HG03039 (cell line): ENCODE measurements around the gene WDCP.
"Not testable (repeated sequence)": the region's sequence is repeated elsewhere in the genome, so short reads cannot be mapped to it uniquely, and the experiment has no call there.

Source experiments
- ATAC-seq: cut with Tn5 transposase; IDR thresholded peaks from one replicate; pipeline ENCODE4 v1.9.1; 2021; ENCODE audit warnings: mild to moderate bottlenecking, moderate library complexity; ENCODE audit not compliant: unreplicated experiment

The WDCP gene

GRCh38 chr2:24022975-24023575, 24.1 kb downstream of the WDCP start:
- no peak for ATAC-seq

- ATAC-seq: no peak
Observed at GRCh38 chr2:24022324-24022974, 24.7 kb downstream of the WDCP start.

- no peak for ATAC-seq
Observed at GRCh38 chr2:24021122-24021998, 25.8 kb downstream of the WDCP start.

GRCh38 chr2:24020244-24020643, 26.9 kb downstream of the WDCP start:
- ATAC-seq: no peak

GRCh38 chr2:24019729-24020128, 27.5 kb downstream of the WDCP start:
- ATAC-seq: no peak

GRCh38 chr2:24018241-24018640, 28.9 kb downstream of the WDCP start:
- no peak for ATAC-seq

GRCh38 chr2:24017711-24018110, 29.5 kb downstream of the WDCP start:
- no peak for ATAC-seq

GRCh38 chr2:24016853-24017703, 30.1 kb downstream of the WDCP start:
- ATAC-seq: no peak

- no peak for ATAC-seq
Observed at GRCh38 chr2:24016376-24016761, 30.8 kb downstream of the WDCP start.

- ATAC-seq: no peak
Observed at GRCh38 chr2:24015562-24016375, 31.4 kb downstream of the WDCP start.

- not testable (repeated sequence) for ATAC-seq
Observed at GRCh38 chr2:24014902-24015301, 32.3 kb downstream of the WDCP start.

GRCh38 chr2:24012521-24013188, 34.5 kb downstream of the WDCP start:
- ATAC-seq: no peak

GRCh38 chr2:24011250-24012104, 35.7 kb downstream of the WDCP start:
- ATAC-seq: no peak

- ATAC-seq: no peak
Observed at GRCh38 chr2:24010477-24011249, 36.5 kb downstream of the WDCP start.

- no peak for ATAC-seq
Observed at GRCh38 chr2:24009680-24010476, 37.3 kb downstream of the WDCP start, which contains the start of gene MFSD2B. Gene MFSD2B, plus strand, starts transcription at chr2:24010085. Its CDS starts 12 bp downstream, at chr2:24010097.

- ATAC-seq: no peak
Observed at GRCh38 chr2:24009367-24009679, 37.9 kb downstream of the WDCP start.

GRCh38 chr2:24008672-24009366, 38.4 kb downstream of the WDCP start:
- no peak for ATAC-seq
